Heart left ventricle (tissue), 16 donors: ENCODE data around the gene PKNOX1. TPM values are rescaled to one million over a fixed set of nuclear protein-coding genes. Genes with fewer than 3 reads are reported as not detected.
"Not testable (repeated sequence)": the region's sequence is repeated elsewhere in the genome, so short reads cannot be mapped to it uniquely, and the experiment has no call there.

Experiments used
- ATAC-seq, 4 donors: fragments of 200-7000 bp; cut with Tn5 transposase; one replicate each; pipeline ENCODE4 v1.9.1; 2020 to 2022; ENCODE audit warnings: moderate library complexity in 4 of 4, mild to moderate bottlenecking in 3 of 4, moderate number of reproducible peaks in 1 of 4
- DNase-seq, 5 donors: peaks; one replicate each; pipeline ENCODE4 v3.0.0-alpha.2; 2020
- H3K27ac ChIP-seq, 12 donors: fragments of 200-600 bp; sonication (generic) in 4 of 12; one replicate each; pipeline versions ENCODE4 v1.5.0 to v1.8.0; 2016 to 2022; ENCODE audit warnings: mild to moderate bottlenecking in 2 of 12
- H3K27me3 ChIP-seq, 9 donors: fragments of 200-600 bp; sonication (generic) in 2 of 9; one replicate each; pipeline versions ENCODE4 v1.5.1 to v1.8.0; 2016 to 2022; ENCODE audit warnings: mild to moderate bottlenecking in 3 of 9
- H3K36me3 ChIP-seq, 9 donors: fragments of 200-600 bp; sonication (generic) in 2 of 9; one replicate each; pipeline versions ENCODE4 v1.5.0 to v1.8.0; 2018 to 2022; ENCODE audit warnings: mild to moderate bottlenecking in 2 of 9
- H3K4me1 ChIP-seq, 12 donors: fragments of 200-600 bp; sonication (generic) in 4 of 12; one replicate each; pipeline versions ENCODE4 v1.5.0 to v1.8.0; 2016 to 2022; ENCODE audit warnings: mild to moderate bottlenecking in 3 of 12
- H3K4me3 ChIP-seq, 12 donors: fragments of 200-600 bp; sonication (generic) in 4 of 12; one replicate each; pipeline versions ENCODE4 v1.5.0 to v1.8.0; 2017 to 2022; ENCODE audit warnings: mild to moderate bottlenecking in 9 of 12, moderate library complexity in 4 of 12
- H3K9me3 ChIP-seq, 12 donors: fragments of 200-600 bp; sonication (generic) in 4 of 12; one replicate each; pipeline versions ENCODE4 v1.5.0 to v1.8.0; 2016 to 2022; ENCODE audit warnings: mild to moderate bottlenecking in 1 of 12
- WGBS, 4 donors: extraction: QIAGEN DNeasy Blood & Tissue Kit in 2 of 4; methylation state at CpG; one replicate each; pipeline versions ENCODE4 v1.1.5 to v1.1.7; 2013 to 2018; 5-methylcytosine and 5-hydroxymethylcytosine counted together
- intact Hi-C, 10 donors: fragments of 100-400 bp; cut with DNase I; formaldehyde crosslinking; loops; one replicate each; pipeline versions ENCODE4 v1.11.1 to v1.14.2; 2022
- microRNA-seq, 4 donors: library from miRNA; unstranded; fragments of <30 nt; microRNA quantifications; one replicate each; pipeline versions ENCODE4 to v1.2.0, GENCODE V29; 2017 to 2020
- polyA plus RNA-seq, 2 donors: library from polyadenylated mRNA; stranded (reverse); fragments of 200-250 nt; gene quantifications; one replicate each; pipeline ENCODE4 v1.2.3, GENCODE V29; 2013
- total RNA-seq, 9 donors: library from RNA; depleted of rRNA in 2 of 9; stranded (reverse); fragments of >200 nt in 2 of 9; fragmentation: NEBNext Ultra II Directional in 3 of 9; extraction: Animal tissue kit (Norgen Biotek cat#: 25700) in 3 of 9; gene quantifications; one replicate each; pipeline versions ENCODE4 v1.1.0 to v1.2.4, GENCODE V29; 2016 to 2023
- donor health status: ischemic (EF 13 %, LVEDD 7.1; RV severe dilation, severe dysfunction).
- donor health status: healthy with polysubstance abuse.
- donor health status: DM: no; HTN: yes; CAD: no.
- donor health status: DM: no; HTN: no; CAD: no.
- donor health status: ischemic (EF 25% LVEDD 6.9; RV normal size, moderate dysfunction).
- donor health status: ischemic (EF 25% LVEDD 5.7; RV mildly dilated, moderate dysfunction).
- donor health status: healthy.
- donor health status: DM: yes; HTN: yes; CAD: no.
- donor health status: ischemic (EF 35%, LVEDD 5.7; RV mildly dilated, moderate dysfunction).
- donor health status: nonischemic (EF 11% LVEDD 7.7; RV severe dilation, severe dysfunction).
- donor health status: DM: yes; HTN: yes; CAD: no.
- donor health status: PGD.
- donor health status: ischemic (EF 29% LVEDD 5.4; RV normal size, mild dysfunction).
- donor health status: nonischemic (EF 23%, LVEDD 6.1; RV moderate dilation, normal function).

Gene PKNOX1
- total and polyA plus RNA-seq, 11 donors = 2.4 to 13.6 (median 7.6) TPM

DNA sequence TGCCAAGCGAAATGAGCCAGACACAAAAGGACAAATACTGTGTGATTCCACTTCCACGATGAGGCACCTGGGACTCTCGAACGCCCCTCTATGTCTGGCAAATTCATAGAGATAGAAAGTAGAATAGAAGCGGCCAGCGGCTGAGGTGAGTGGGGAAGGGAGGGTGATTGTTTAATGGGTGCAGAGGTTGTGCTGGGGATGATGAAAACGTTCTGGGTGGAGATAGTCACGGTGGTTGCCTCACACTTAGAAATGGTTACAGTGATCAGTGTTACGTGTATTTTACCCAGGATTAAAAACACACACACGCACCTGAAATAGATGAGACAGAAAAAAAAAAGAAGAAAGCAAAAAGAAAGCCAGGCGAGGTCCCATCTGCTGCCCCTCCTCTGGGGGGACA is 98.4 kb downstream of the PKNOX1 start:
- DNase-seq, H3K4me1 ChIP-seq, H3K9me3 ChIP-seq, ATAC-seq, H3K27ac ChIP-seq, intact Hi-C loops, H3K4me3 ChIP-seq, H3K27me3 ChIP-seq, H3K36me3 ChIP-seq: not testable (repeated sequence)
- WGBS, 4 donors = no CpG with 5 or more reads among the region's 11 CpGs

DNA sequence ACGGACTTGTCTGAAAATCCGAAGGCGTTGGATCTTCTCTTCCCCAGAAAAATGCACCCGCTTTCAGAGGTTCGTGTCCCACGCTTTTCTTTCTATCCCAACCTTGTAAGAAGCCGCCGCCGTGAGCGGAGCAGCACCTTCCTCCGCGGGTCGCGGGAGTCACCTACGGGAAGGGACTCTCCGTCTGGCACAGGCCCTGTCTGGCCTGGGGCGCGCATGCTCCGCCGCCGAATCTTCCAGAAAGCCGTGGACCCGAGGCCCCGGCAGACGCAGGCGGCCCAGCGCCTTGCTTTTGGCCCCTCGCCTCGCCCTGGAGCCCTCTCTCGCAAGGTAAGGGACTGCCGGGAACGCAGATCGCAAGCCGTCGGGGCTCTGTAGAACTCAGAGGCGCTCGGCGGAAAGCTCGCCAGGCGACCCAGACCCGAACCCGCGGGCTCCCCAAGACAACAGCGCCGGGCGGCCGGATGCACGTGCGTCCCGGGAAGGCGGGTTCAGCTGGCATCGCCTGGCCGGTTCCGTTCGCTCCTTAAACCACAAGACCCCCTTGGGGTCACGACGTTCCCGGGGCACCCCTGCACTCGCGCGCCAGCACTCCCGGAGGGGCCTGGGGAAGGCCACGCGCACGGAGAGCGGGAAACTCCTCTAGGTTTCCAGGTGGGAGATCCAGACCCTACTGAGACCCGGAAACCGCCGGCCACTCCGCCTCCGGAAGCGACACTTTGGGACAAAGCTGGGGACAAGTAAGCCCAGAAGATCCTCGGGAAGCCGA is 100.2 kb downstream of the PKNOX1 start:
- ATAC-seq = peak in 2 of 4 donors; percentile 10 to 28
- intact Hi-C loops, H3K9me3 ChIP-seq, H3K4me1 ChIP-seq, H3K36me3 ChIP-seq, DNase-seq, H3K27me3 ChIP-seq, H3K27ac ChIP-seq, H3K4me3 ChIP-seq: not testable (repeated sequence)
- WGBS, 4 donors = no CpG with 5 or more reads among the region's 74 CpGs

DNA sequence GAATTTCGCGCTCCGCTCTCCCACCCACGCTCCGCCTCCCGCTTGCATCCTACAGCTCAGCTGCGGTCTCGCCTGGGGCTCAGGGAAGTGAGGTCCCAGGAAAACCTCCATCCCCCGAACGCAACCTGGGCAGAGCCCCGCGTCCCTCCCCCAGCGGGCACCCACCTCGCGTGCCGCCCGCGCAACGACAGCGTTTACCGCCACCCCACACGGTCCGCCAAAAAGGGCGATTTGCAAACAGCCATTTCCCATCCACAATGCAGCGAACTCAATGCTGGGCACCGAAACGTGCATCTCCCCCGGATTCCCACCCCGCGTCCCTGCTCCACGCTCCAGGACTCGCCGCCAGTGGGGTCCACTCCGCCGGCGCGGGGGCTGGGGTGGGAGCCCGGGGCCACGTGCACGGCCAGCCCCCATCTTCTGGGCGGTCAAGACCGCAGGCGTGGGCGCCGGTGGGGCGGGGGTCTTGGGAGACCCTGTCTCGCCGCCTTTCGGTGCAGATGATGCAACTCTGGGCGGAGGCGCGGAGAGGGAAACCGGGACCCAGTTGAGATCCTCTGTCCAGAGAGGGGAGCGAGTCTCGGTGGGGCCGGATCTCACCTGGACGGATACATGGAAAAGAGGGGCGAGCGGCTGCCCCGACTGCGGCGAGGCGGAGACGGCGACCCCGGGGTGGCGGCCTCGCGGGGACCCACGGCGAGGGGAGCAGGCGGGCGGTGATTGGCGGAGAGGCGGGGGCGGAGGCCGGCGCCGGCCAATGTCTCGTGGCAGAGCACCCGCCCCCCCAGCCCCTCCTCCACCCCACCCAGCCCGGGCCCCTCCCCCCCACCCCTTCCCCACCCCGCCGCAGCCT is 101.0 kb downstream of the PKNOX1 start, which contains the start of gene CBS:
CBS (minus strand) TSS at position 666 of the 853 bp plus-strand sequence. CDS start 3,642 bp downstream, outside the sequence.
- H3K36me3 ChIP-seq, H3K4me1 ChIP-seq, H3K27me3 ChIP-seq, H3K4me3 ChIP-seq, intact Hi-C loops, H3K9me3 ChIP-seq, DNase-seq, H3K27ac ChIP-seq: not testable (repeated sequence)
- ATAC-seq = peak in 3 of 4 donors; percentile 36 to 78 (median 69)
- WGBS, 4 donors = no CpG with 5 or more reads among the region's 84 CpGs

DNA sequence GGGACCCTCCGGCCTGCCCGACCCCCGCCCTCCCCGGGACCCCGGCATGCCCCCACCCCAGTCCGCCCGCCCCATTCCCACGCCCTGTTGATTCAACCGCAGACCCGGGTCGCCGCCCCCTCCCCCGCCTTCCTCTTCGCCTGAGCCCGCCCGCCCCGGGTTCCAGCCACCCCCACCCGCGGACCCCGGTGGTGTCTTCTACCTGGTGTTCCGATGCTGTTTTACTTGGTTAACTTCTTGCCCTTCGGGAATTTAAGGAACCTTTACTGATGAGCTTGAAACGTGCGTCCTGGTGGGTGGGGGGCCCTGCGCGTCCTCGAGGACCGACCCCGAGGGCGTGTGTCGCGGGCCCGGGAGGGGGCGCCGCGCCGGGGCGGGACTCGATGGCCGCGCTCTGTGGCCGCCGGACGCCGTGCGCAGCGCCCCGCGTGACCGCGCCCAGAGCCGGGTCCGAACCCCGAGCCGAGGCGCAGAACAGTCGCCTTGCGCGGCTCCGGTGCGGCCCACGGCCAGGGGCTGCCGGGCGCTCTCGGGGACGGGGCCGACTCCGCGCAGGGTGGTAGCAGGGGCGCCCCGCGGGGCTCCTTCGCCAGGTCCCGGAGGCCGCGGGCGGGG is 101.8 kb downstream of the PKNOX1 start:
- WGBS, 4 donors = no CpG with 5 or more reads among the region's 77 CpGs
- DNase-seq, H3K36me3 ChIP-seq, H3K27ac ChIP-seq, H3K4me3 ChIP-seq, H3K4me1 ChIP-seq, H3K27me3 ChIP-seq, H3K9me3 ChIP-seq, intact Hi-C loops: not testable (repeated sequence)
- peak in 2 of 4 donors; percentile 39 to 60 for ATAC-seq

DNA sequence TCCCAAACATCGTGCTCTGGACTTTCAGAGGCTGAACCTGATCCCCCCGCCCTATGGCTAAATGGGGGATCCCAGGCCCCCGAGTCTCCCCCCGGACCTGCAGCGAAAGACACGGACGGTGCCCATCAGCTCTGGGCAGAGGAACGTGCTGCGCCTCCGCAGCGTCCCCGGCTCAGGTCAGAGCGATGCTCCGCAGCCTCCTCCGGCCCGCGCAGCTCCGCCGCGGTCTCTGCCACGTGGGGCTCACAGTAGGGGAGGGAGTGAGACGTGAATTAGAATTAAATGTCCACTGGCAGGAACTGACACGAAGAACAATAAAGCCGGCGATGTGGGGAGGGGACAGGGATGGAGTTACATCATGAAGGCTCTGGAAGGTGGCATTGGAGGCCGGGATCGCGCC is 102.3 kb downstream of the PKNOX1 start:
- H3K4me1 ChIP-seq, intact Hi-C loops, H3K27me3 ChIP-seq, H3K27ac ChIP-seq, H3K4me3 ChIP-seq, H3K9me3 ChIP-seq, H3K36me3 ChIP-seq: not testable (repeated sequence)
- WGBS, 4 donors = 2 to 7% methylated on average over 8 to 14 of the region's 28 CpGs; no CpG with 5 or more reads in 2 of the 4 donors
- DNase-seq (peak in 1 of 5 donors; percentile 4), ATAC-seq (peak in 1 of 4 donors; percentile 53)

DNA sequence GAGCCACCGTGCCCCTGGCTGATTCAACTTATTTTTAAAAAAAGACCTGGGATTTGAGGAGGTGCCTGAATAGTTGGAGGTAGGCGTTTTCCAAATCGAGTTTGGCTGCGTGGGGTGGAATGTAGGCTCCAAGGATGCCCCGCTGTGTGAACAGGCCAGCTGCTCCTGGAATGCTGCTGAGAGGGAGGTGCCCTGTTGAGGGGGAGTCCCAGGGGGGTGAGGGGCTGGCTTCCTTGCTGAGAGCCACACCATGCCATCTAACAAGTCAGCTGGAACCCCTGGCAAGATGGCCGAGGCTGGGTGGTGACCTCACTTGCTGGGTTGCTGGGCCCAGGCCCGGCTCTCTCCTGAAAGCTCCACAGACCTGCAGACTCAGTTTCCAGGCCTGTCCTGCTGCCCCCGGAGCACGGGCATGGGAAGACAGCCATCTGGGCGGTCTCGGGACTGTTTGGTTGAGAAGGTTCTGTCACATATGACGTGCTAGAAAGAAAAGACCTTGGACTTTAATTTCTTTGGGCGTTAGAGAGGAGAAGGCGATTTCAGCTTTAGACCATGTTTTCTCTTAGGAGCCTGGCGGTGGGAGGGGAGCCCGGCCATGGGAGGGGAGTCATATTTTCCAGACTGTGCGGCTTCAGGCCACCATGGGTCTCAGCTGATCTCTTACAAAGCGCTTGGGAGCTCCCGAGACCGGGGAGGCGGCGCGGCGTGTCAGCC is 108.4 kb downstream of the PKNOX1 start:
- H3K9me3 ChIP-seq, H3K27me3 ChIP-seq, H3K4me3 ChIP-seq, H3K4me1 ChIP-seq, H3K27ac ChIP-seq, intact Hi-C loops, DNase-seq, H3K36me3 ChIP-seq, ATAC-seq: not testable (repeated sequence)
- WGBS, 4 donors = no CpG with 5 or more reads among the region's 24 CpGs

Small RNA genes lying within 50 kb of the gene (microRNA-seq; reads per million reads assigned to microRNA genes)
- 0 reads per million in 4 donors for gene MIR5692B

Other genes starting within 250 kb of the PKNOX1 start
- 1 to 10 TPM; 1.7 to 9.1 (median 6.4) TPM for gene WDR4, start 95.0 kb upstream of the PKNOX1 start, total RNA-seq
- 10 to 100 TPM in 1 of 2 donors, 1 to 10 TPM in 1; 3.5 to 17.9 TPM for gene WDR4, start 95.0 kb upstream of the PKNOX1 start, polyA plus RNA-seq
- gene NDUFV3, start 81.3 kb upstream of the PKNOX1 start, total RNA-seq = 10 to 100 TPM; 35.1 to 62.8 (median 50.4) TPM
- 10 to 100 TPM; 22.7 to 59.1 TPM for gene NDUFV3, start 81.3 kb upstream of the PKNOX1 start, polyA plus RNA-seq
- not detected for gene ERVH48-1, start 48.9 kb upstream of the PKNOX1 start, total RNA-seq
- under 1 TPM in 1 of 2 donors, not detected in 1; 0.08 TPM for gene ERVH48-1, start 48.9 kb upstream of the PKNOX1 start, polyA plus RNA-seq
- gene CBS, start 101.3 kb downstream of the PKNOX1 start, total RNA-seq = 10 to 100 TPM in 1 of 9 donors, 1 to 10 TPM in 8; 3.5 to 22.1 (median 6.7) TPM
- gene CBS, start 101.3 kb downstream of the PKNOX1 start, polyA plus RNA-seq = 10 to 100 TPM in 1 of 2 donors, 1 to 10 TPM in 1; 6.0 to 22.2 TPM
- gene U2AF1, start 133.0 kb downstream of the PKNOX1 start, total RNA-seq = 10 to 100 TPM in 3 of 9 donors, 1 to 10 TPM in 6; 2.8 to 21.5 (median 7.9) TPM
- 10 to 100 TPM; 29.7 to 62.6 TPM for gene U2AF1, start 133.0 kb downstream of the PKNOX1 start, polyA plus RNA-seq
- gene CRYAA, start 194.4 kb downstream of the PKNOX1 start, total RNA-seq = not detected
- gene CRYAA, start 194.4 kb downstream of the PKNOX1 start, polyA plus RNA-seq = not detected